ENCODE results near the gene NPHP4. TPM values are rescaled to one million over a fixed set of nuclear protein-coding genes. Genes with fewer than 3 reads are reported as not detected.

NPHP4 gene
- total and polyA plus RNA-seq, 2 donors (not counting 3 experiments of a cell fraction or from before 2014, with no cell fraction given) = 4.4 to 11.7 TPM

GRCh38 chr1:5910666-5911065, 81.6 kb downstream of the NPHP4 start:
- Histone ChIP-seq H3K36me3 (ENCODE audit: control insufficient read depth in 2 of 2, extremely low read depth in 1 of 2, insufficient read depth in 2 of 2, low read length in 2 of 2) (no peaks in the 10 kb centered on the region), H3K27ac (ENCODE audit: insufficient read depth, low read depth, low read length) (no peak overlapping the region), H2AFZ (ENCODE audit: low read depth, low read length) (no peak overlapping the region), H3K27me3 (ENCODE audit: control insufficient read depth in 2 of 2, insufficient read depth in 2 of 2, low read length in 2 of 2) (no peaks in the 10 kb centered on the region), H3K4me3 (replicated peaks in 1 of 3; ENCODE audit: insufficient read depth in 1 of 3, low read depth in 1 of 3, low read length in 3 of 3) (no peak overlapping the region), H3K9me3 (replicated peaks; ENCODE audit: control insufficient read depth, insufficient read depth, low read length) (no peaks in the 10 kb centered on the region), H3K79me2 (ENCODE audit: control insufficient read depth, insufficient read depth, low read length) (no peaks in the 10 kb centered on the region), H3K9ac (replicated peaks; ENCODE audit: extremely low read depth, insufficient read depth, low read length) (no peak overlapping the region), H3K9me1 (replicated peaks; ENCODE audit: control insufficient read depth, extremely low read depth, insufficient read depth, low read length) (no peaks in the 10 kb centered on the region), H3K4me2 (ENCODE audit: insufficient read depth, low read length) (no peak overlapping the region), H3K4me1 (ENCODE audit: control insufficient read depth, extremely low read depth, insufficient read depth, low read length) (no peaks in the 10 kb centered on the region), H4K20me1 (replicated peaks; ENCODE audit: control insufficient read depth, extremely low read depth, insufficient read depth, low read length) (no peaks in the 10 kb centered on the region)
- intact Hi-C loops (cut with micrococcal nuclease) = no loop called here
- FAIRE-seq (no peak), DNase-seq (ENCODE audit: low read depth, low spot score) (no peak)
- ChIA-PET POLR2A (no interaction called here), CTCF (interaction anchor here (1.1 to 2.7 kb wide), 3 partner anchors 9 to 400 kb away, joined by 3 to 6 read pairs (median 5); no protein-coding TSS in a partner anchor)
- BruUV-seq (replicated peaks) = no TSS peak
- TF ChIP-seq FOS (IDR thresholded peaks at IDR 0.05; ENCODE audit: borderline replicate concordance, insufficient read depth, low read length) = no peak
- no peak for TF ChIP-seq POLR2A (IDR thresholded peaks at IDR 0.05; ENCODE audit: low read depth, low read length)
- no peak for TF ChIP-seq GATA2 (IDR thresholded peaks at IDR 0.05; ENCODE audit: insufficient read depth, insufficient read length, low read depth, low read length)
- TF ChIP-seq POLR2AphosphoS5 (IDR thresholded peaks at IDR 0.05; ENCODE audit: insufficient read depth, low read depth, low read length) = no peak
- no peak for TF ChIP-seq EZH2 (IDR thresholded peaks at IDR 0.05; ENCODE audit: borderline replicate concordance, low read depth, low read length, severe bottlenecking)
- TF ChIP-seq MAX (IDR thresholded peaks at IDR 0.05; ENCODE audit: insufficient read depth, insufficient read length) = no peak
- TF ChIP-seq JUN (IDR thresholded peaks at IDR 0.05; ENCODE audit: borderline replicate concordance, insufficient read depth, insufficient read length, low read depth) = no peak
- TF ChIP-seq MYC (IDR thresholded peaks at IDR 0.05; ENCODE audit: low read depth, low read length) = no peak
- TF ChIP-seq CTCF (IDR thresholded peaks at IDR 0.05; ENCODE audit: extremely low read depth in 1 of 2, insufficient read depth in 1 of 2, low read depth in 1 of 2, low read length in 2 of 2) = no peak
- dilution Hi-C loops (cut with MboI; ENCODE audit: extremely low pct_ligation_motif_present, low sequenced_read_pairs) = no loop called here

Measured in endothelial cell of umbilical vein (primary cell).